ENCODE data around the gene TLCD5.
A peak's percentile ranks its signal among the peaks of the same experiment; 100 is the strongest.

Gene TLCD5

DNA sequence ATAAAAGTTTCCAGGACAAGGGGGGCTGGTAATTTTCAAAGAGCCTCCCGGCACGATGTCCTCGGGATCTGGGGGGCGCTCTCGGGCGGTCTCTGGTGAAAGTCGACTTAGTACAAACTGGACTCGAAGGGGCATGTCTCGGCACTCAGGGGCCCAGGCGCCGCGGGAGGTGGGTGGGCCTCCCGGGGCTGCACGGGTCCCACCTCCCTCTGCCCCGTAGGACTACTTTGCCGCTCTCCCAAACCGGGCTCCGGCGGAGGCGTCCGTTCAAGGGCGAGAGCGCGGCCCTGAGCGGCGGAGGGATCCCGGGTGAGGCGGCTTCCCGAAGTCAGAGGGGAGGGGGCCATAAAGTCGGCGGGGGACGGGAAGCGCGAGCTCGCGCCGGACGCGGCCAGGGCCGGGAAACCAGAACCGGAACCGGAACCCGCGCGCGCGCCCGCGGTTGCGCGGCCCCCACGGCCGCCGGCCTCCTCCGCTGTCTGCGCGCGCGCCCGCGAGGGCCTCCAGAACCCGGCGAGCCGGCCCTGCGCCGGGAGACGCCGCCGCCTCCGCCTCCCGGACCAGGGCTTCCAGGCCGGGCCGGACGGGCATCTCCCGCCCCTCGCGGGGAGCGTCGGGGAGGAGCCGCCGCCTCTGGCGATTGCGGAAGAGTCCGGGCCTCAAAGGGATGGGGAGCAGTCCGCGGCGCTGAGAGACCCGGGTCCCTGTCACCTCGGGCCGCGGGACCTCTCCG lies 11.0 kb downstream of the TLCD5 start, which contains the start of gene ARHGEF12:
TSS of gene ARHGEF12 (plus strand) at position 506 of the 733 bp plus-strand sequence. CDS start 831 bp downstream, outside the sequence.
- peak within 1 kb of the TSS; percentile 69 for H3K4me3 ChIP-seq (ENCODE audit: low read length)
- peak; percentile 98 for DNase-seq (ENCODE audit: low read depth)

DNA sequence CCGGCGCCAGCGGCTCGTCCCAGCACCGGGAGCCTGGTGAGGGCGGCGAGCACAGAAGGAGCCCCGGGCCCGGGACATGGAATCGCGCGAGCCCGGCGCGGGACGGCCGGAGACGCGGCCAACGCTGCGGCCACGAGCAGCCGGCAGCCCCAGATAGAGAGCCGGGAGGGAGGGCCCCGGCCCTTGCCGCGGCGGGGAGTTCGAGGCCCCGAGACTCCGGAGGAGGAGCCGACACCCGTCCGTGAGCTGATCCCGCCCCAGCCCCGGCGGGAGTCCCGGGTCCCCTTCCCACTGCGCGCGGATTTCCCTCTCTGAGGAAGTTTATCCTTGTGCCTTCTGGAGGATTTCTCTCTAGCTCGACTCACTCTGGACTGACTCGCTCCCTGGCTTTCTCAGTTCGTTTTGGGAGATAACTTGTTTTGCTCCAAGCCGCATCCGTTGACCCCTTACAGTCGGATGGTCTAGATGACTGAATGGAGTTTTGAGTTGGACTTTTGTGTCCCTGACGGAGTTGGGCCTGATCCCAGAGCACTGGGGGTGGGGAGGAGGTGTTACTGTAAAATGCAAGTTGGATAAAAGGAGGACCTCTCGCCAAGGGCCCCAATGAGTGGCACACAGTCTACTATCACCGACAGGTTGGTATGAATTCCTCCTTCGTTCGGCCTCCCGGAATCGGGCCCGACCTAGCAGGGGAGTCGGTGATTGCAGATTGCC lies 11.7 kb downstream of the TLCD5 start:
- DNase-seq (ENCODE audit: low read depth): no peak
- TF ChIP-seq, protein P1, sequence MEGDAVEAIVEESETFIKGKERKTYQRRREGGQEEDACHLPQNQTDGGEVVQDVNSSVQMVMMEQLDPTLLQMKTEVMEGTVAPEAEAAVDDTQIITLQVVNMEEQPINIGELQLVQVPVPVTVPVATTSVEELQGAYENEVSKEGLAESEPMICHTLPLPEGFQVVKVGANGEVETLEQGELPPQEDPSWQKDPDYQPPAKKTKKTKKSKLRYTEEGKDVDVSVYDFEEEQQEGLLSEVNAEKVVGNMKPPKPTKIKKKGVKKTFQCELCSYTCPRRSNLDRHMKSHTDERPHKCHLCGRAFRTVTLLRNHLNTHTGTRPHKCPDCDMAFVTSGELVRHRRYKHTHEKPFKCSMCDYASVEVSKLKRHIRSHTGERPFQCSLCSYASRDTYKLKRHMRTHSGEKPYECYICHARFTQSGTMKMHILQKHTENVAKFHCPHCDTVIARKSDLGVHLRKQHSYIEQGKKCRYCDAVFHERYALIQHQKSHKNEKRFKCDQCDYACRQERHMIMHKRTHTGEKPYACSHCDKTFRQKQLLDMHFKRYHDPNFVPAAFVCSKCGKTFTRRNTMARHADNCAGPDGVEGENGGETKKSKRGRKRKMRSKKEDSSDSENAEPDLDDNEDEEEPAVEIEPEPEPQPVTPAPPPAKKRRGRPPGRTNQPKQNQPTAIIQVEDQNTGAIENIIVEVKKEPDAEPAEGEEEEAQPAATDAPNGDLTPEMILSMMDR (IDR thresholded peaks at IDR 0.05; ENCODE audit: insufficient read depth, low read depth, low read length, missing control alignments): no peak
- H3K4me3 ChIP-seq (ENCODE audit: low read length): peak overlapping the region; percentile 69

More for the DNA sequence above, 11.0 kb downstream of the TLCD5 start, which contains the start of gene ARHGEF12:
- TF ChIP-seq, protein P1 (IDR thresholded peaks at IDR 0.05; ENCODE audit: insufficient read depth, low read depth, low read length, missing control alignments): peak; percentile 27

DNA sequence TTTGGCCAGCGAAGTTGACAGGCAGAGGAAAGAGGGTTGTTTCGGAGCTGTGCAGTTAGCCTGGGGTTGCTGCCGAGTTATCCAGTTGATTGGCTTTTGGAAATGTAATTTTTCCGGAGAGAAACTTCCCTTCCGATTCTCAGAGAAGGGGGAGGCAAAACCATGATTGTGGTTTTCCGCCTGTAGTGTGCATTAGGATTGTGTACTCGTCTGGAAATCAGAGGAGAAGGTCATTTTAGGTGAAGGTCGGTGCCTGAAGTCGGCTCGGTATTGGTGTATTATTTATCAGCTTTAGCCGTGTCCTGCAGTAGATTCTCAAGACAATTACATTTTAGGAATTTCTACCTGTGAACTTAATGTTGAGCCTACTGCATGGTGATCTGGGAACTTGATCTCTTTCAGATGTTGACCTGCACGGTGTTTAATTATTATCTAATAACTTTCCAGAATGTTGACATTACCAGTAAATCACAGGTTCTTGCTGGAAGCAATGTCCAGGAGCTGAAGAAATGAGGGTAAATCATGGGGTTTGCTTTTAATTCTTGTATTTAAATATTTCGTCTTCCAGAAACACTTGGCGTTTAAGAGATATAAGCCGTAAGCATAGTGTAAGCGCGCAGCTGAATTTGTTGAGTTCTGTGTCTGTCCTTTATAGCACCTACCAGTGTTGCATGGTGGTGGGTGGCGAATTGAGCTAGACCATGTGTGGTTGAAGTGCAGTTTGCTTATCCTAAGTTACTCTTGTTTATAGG lies 12.4 kb downstream of the TLCD5 start:
- no peak for DNase-seq (ENCODE audit: low read depth)
- H3K4me3 ChIP-seq (ENCODE audit: low read length): peak overlapping the region; percentile 69
- TF ChIP-seq, protein P1 (IDR thresholded peaks at IDR 0.05; ENCODE audit: insufficient read depth, low read depth, low read length, missing control alignments): no peak

DNA sequence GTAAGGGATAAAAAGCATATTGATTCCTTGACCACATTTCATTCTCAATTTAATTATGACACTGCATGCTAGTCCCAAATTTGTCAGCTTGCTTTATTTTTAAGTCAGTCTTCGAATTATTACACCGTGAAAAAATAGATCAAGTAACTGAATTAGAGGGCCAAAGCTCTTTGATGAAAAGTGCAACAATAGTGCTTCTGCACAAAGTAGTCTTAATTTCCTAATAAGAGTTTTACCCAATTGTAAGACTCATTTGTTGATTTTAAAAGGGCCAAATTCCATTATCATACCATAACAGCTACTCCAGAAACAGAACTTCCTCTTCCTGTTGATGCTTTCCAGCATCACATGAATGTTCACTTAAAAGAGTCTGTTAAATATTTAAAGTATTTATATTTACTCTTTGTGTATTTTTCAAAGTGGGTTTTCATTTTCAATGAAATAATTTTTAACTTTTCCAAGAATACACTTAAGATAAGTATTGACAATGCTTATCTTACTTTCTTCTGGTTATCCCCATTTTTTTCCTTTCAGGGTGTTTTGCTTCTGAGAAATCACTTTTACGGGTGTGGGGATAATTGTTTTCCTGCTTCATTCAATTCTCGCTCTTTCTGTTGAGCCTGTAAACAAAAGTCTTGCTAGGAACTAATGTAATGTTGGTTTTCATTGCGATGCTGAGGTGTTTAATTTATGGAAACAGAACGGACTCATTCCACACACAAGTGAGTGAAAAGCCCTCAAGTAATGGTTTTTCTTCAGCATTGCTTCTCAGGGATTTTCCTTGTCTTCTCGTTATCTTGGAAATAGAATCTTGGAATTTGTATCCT lies 13.2 kb downstream of the TLCD5 start:
- H3K4me3 ChIP-seq (ENCODE audit: low read length): peak overlapping the region; percentile 69
- peak; percentile 36 for DNase-seq (ENCODE audit: low read depth)
- TF ChIP-seq, protein P1 (IDR thresholded peaks at IDR 0.05; ENCODE audit: insufficient read depth, low read depth, low read length, missing control alignments): no peak

- TF ChIP-seq, protein P1 (IDR thresholded peaks at IDR 0.05; ENCODE audit: insufficient read depth, low read depth, low read length, missing control alignments): no peak
- H3K4me3 ChIP-seq (ENCODE audit: low read length): peak overlapping the region; percentile 69
- DNase-seq (ENCODE audit: low read depth): peak; percentile 44
Observed at GRCh38 chr11:120339394-120339890, 14.3 kb downstream of the TLCD5 start.

DNA sequence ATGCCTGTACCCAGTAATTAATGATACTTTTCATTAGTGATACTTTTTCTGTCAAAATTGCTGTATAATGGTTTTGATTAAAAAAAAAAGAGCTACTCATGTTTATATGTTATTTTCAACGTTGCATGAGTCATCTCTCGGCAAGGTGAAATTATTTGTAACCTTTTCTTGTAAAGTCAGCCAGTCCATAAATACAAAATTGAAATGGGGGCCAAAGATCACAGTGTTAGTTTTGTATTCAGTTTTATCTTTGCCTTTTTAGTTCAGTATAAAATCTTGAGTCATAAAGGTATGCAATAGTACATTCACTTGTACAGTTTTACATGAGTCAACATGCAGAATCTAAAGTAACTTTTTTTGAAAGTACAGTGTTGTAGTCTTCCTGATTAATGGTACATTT lies 15.4 kb downstream of the TLCD5 start:
- peak overlapping the region; percentile 69 for H3K4me3 ChIP-seq (ENCODE audit: low read length)
- peak; percentile 53 for DNase-seq (ENCODE audit: low read depth)
- TF ChIP-seq, protein P1 (IDR thresholded peaks at IDR 0.05; ENCODE audit: insufficient read depth, low read depth, low read length, missing control alignments): no peak
